ENCODE results near the gene TTLL4. TPM values are rescaled to one million over a fixed set of nuclear protein-coding genes. Genes with fewer than 3 reads are reported as not detected.
"Not testable (repeated sequence)": the region's sequence is repeated elsewhere in the genome, so short reads cannot be mapped to it uniquely, and the experiment has no call there.

The TTLL4 gene
- total RNA-seq, 5 donors from 2014 or later (not counting 1 experiment from before 2014, with no cell fraction given): 16.9 to 29.6 (median 24.4) TPM

GRCh38 chr2:218754781-218755180, 44.1 kb downstream of the TTLL4 start:
- Mint-ChIP-seq H3K27me3 (no peaks in the 10 kb centered on the region), H3K4me1 (no peaks in the 10 kb centered on the region), H3K4me3 (no peak overlapping the region), H3K9me3 (no peaks in the 10 kb centered on the region), H3K36me3 (peaks cover 70% of the 10 kb centered on the region), H3K27ac (no peak overlapping the region)
- ChIA-PET POLR2A (no interaction called here), CTCF (no interaction called here)
- DNase-seq (no peak), ATAC-seq (replicated peaks in 1 of 4) (no peak)
- H3K9me3 ChIP-seq: no peaks in the 10 kb centered on the region
- no peak overlapping the region for H3K4me3 ChIP-seq (ENCODE audit: control insufficient read depth in 1 of 2, extremely low read depth in 1 of 2, low read length in 1 of 2)
- H3K27me3 ChIP-seq (replicated peaks in 1 of 2; ENCODE audit: control insufficient read depth in 2 of 2, extremely low read depth in 1 of 2, insufficient read depth in 2 of 2, low read length in 1 of 2): no peaks in the 10 kb centered on the region
- H3K27ac ChIP-seq (ENCODE audit: low read length): no peak overlapping the region
- peaks cover 6 to 54% of the 10 kb centered on the region in 2 donors for H3K36me3 ChIP-seq (ENCODE audit: control insufficient read depth in 2 of 2, extremely low read depth in 1 of 2, insufficient read depth in 1 of 2, low read length in 1 of 2)
- WGBS (ENCODE audit: insufficient coverage): no CpG with 5 or more reads among the region's 7 CpGs
- no peaks in the 10 kb centered on the region for H3K4me1 ChIP-seq (ENCODE audit: control insufficient read depth in 1 of 2, extremely low read depth in 1 of 2, insufficient read depth in 2 of 2, low read length in 2 of 2)

DNA sequence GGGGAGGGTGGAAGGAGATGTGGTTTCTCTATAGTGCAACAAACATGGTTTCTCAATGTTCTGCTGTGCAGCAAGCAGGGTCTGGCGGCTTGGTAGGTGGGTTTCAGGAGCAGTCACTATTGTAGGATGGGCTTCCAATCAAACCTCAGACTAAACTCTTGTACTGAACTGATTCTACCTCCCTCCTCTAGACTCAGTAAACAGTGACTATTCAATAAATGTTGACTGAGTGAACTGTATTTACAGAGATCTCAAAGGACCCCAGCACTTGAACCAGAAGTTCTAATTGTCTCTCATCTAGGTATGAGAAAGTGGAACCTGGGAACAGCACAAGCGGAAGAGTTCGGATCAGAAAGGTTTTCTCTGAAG, 44.5 kb downstream of the TTLL4 start:
- H3K4me1 ChIP-seq (ENCODE audit: control insufficient read depth in 1 of 2, extremely low read depth in 1 of 2, insufficient read depth in 2 of 2, low read length in 2 of 2): no peaks in the 10 kb centered on the region
- H3K27me3 Mint-ChIP-seq: no peaks in the 10 kb centered on the region
- no peaks in the 10 kb centered on the region for H3K4me1 Mint-ChIP-seq
- H3K27ac ChIP-seq (ENCODE audit: low read length): no peak overlapping the region
- no peak overlapping the region for H3K4me3 Mint-ChIP-seq
- no peaks in the 10 kb centered on the region for H3K9me3 ChIP-seq
- ATAC-seq (replicated peaks in 1 of 4) (no peak), DNase-seq (no peak)
- peaks cover 66% of the 10 kb centered on the region for H3K36me3 Mint-ChIP-seq
- H3K4me3 ChIP-seq (ENCODE audit: control insufficient read depth in 1 of 2, extremely low read depth in 1 of 2, low read length in 1 of 2): no peak overlapping the region
- ChIA-PET POLR2A (no interaction called here), CTCF (no interaction called here)
- WGBS (ENCODE audit: insufficient coverage): no CpG with 5 or more reads among the region's 3 CpGs
- no peaks in the 10 kb centered on the region for H3K9me3 Mint-ChIP-seq
- no peaks in the 10 kb centered on the region for H3K27me3 ChIP-seq (replicated peaks in 1 of 2; ENCODE audit: control insufficient read depth in 2 of 2, extremely low read depth in 1 of 2, insufficient read depth in 2 of 2, low read length in 1 of 2)
- peaks cover 2 to 50% of the 10 kb centered on the region in 2 donors for H3K36me3 ChIP-seq (ENCODE audit: control insufficient read depth in 2 of 2, extremely low read depth in 1 of 2, insufficient read depth in 1 of 2, low read length in 1 of 2)
- H3K27ac Mint-ChIP-seq: no peak overlapping the region

DNA sequence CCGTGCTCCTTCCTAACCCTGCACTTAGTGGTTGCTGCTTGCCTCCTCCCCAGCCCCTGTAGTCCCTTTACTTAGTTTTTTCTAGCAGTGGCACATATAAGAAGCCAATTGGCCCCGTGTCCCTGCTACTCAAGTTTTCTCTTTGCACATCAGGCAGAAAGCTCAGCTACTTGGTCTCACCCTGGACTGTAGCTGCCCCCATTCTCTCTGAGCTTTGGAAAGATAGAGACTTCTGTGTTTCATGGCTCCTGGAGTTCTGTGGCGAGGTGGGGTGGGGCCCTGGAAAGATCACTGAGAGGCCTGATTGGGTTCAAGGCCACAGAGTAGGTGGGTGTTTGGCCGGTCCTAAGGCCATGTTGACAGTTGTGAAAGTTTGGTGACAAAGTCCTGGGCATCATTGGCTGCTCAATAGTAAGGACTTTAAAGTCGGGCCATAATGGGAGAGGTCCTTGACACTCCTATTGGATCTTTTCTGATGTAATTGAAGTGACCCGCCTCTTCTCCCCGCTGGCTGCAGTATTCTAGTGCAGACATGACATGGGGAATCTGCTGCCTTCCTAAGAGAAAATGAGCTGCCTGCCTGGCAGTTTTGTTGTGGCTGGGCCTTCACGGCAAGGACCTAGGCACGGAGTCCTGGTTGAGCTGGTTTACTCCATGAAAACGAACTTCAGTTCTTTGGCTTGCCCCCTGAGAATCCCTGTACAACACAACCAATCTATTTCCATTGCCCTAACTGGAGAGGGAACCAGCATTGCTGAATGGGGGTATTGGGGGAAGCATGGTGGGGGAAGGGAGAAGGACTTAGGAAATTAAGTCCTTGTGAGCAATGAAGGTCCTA, 45.2 kb downstream of the TTLL4 start:
- no peak overlapping the region for H3K27ac Mint-ChIP-seq
- POLR2A ChIA-PET: no interaction called here
- ATAC-seq (replicated peaks in 1 of 4): no peak
- no peaks in the 10 kb centered on the region for H3K27me3 Mint-ChIP-seq
- H3K9me3 ChIP-seq: no peaks in the 10 kb centered on the region
- no peak for DNase-seq
- no peaks in the 10 kb centered on the region for H3K4me1 ChIP-seq (ENCODE audit: control insufficient read depth in 1 of 2, extremely low read depth in 1 of 2, insufficient read depth in 2 of 2, low read length in 2 of 2)
- H3K9me3 Mint-ChIP-seq: no peaks in the 10 kb centered on the region
- no peak overlapping the region for H3K4me3 Mint-ChIP-seq
- H3K4me1 Mint-ChIP-seq: no peaks in the 10 kb centered on the region
- H3K4me3 ChIP-seq (ENCODE audit: control insufficient read depth in 1 of 2, extremely low read depth in 1 of 2, low read length in 1 of 2): no peak overlapping the region
- 96% methylated on average over 7 of the region's 10 CpGs for WGBS (ENCODE audit: insufficient coverage)
- H3K27me3 ChIP-seq (replicated peaks in 1 of 2; ENCODE audit: control insufficient read depth in 2 of 2, extremely low read depth in 1 of 2, insufficient read depth in 2 of 2, low read length in 1 of 2): no peaks in the 10 kb centered on the region
- H3K27ac ChIP-seq (ENCODE audit: low read length): no peak overlapping the region
- peaks cover 2 to 44% of the 10 kb centered on the region in 2 donors for H3K36me3 ChIP-seq (ENCODE audit: control insufficient read depth in 2 of 2, extremely low read depth in 1 of 2, insufficient read depth in 1 of 2, low read length in 1 of 2)
- CTCF ChIA-PET: no interaction called here
- H3K36me3 Mint-ChIP-seq: peaks cover 59% of the 10 kb centered on the region

- H3K9me3 Mint-ChIP-seq: no peaks in the 10 kb centered on the region
- Histone ChIP-seq H3K4me3 (ENCODE audit: control insufficient read depth in 1 of 2, extremely low read depth in 1 of 2, low read length in 1 of 2) (no peak overlapping the region), H3K9me3 (no peaks in the 10 kb centered on the region), H3K27ac (ENCODE audit: low read length) (no peak overlapping the region), H3K36me3 (ENCODE audit: control insufficient read depth in 2 of 2, extremely low read depth in 1 of 2, insufficient read depth in 1 of 2, low read length in 1 of 2) (peaks cover 2 to 35% of the 10 kb centered on the region in 2 donors), H3K4me1 (ENCODE audit: control insufficient read depth in 1 of 2, extremely low read depth in 1 of 2, insufficient read depth in 2 of 2, low read length in 2 of 2) (no peaks in the 10 kb centered on the region), H3K27me3 (replicated peaks in 1 of 2; ENCODE audit: control insufficient read depth in 2 of 2, extremely low read depth in 1 of 2, insufficient read depth in 2 of 2, low read length in 1 of 2) (no peaks in the 10 kb centered on the region)
- DNase-seq (no peak), ATAC-seq (replicated peaks in 1 of 4) (no peak)
- 94% methylated on average over 2 of the region's 6 CpGs for WGBS (ENCODE audit: insufficient coverage)
- H3K4me1 Mint-ChIP-seq: no peaks in the 10 kb centered on the region
- peaks cover 51% of the 10 kb centered on the region for H3K36me3 Mint-ChIP-seq
- H3K27me3 Mint-ChIP-seq: no peaks in the 10 kb centered on the region
- H3K27ac Mint-ChIP-seq: no peak overlapping the region
- CTCF ChIA-PET: no interaction called here
- no peak overlapping the region for H3K4me3 Mint-ChIP-seq
- POLR2A ChIA-PET: no interaction called here
Observed at GRCh38 chr2:218756599-218757377, 46.2 kb downstream of the TTLL4 start.

GRCh38 chr2:218761795-218762194, 51.2 kb downstream of the TTLL4 start:
- Histone ChIP-seq H3K27ac (ENCODE audit: low read length) (no peak overlapping the region), H3K27me3 (replicated peaks in 1 of 2; ENCODE audit: control insufficient read depth in 2 of 2, extremely low read depth in 1 of 2, insufficient read depth in 2 of 2, low read length in 1 of 2) (no peaks in the 10 kb centered on the region), H3K9me3 (no peaks in the 10 kb centered on the region), H3K4me1 (ENCODE audit: control insufficient read depth in 1 of 2, extremely low read depth in 1 of 2, insufficient read depth in 2 of 2, low read length in 2 of 2) (no peaks in the 10 kb centered on the region), H3K36me3 (ENCODE audit: control insufficient read depth in 2 of 2, extremely low read depth in 1 of 2, insufficient read depth in 1 of 2, low read length in 1 of 2) (no peaks in the 10 kb centered on the region), H3K4me3 (ENCODE audit: control insufficient read depth in 1 of 2, extremely low read depth in 1 of 2, low read length in 1 of 2) (no peak overlapping the region)
- ATAC-seq (replicated peaks in 1 of 4) (no peak), DNase-seq (no peak)
- Mint-ChIP-seq H3K27ac (no peak overlapping the region), H3K36me3 (peaks cover 3% of the 10 kb centered on the region), H3K4me3 (no peak overlapping the region), H3K27me3 (no peaks in the 10 kb centered on the region), H3K9me3 (no peaks in the 10 kb centered on the region), H3K4me1 (no peaks in the 10 kb centered on the region)
- 83% methylated on average over 1 of the region's 2 CpGs for WGBS (ENCODE audit: insufficient coverage)
- CTCF ChIA-PET: no interaction called here
- POLR2A ChIA-PET: no interaction called here

DNA sequence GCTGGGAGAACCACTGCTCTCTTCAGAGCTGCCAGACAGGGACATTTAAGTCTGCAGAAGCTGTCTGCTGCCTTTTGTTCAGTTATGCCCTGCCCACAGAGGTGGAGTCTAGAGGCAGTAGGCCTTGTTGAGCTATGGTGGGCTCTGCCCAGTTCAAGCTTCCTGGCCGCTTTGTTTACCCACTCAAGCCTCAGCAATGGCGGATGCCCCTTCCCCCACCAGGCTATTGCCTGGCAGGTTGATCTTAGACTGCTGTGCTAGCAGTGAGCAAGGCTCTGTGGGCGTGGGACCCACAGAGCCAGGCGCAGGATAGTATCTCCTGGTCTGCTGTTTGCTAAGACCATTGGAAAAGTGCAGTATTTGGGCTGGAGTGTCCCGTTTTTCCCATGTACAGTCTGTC, 62.1 kb downstream of the TTLL4 start:
- H3K4me3 ChIP-seq (ENCODE audit: control insufficient read depth in 1 of 2, extremely low read depth in 1 of 2, low read length in 1 of 2); H3K4me1 Mint-ChIP-seq; H3K4me1 ChIP-seq (ENCODE audit: control insufficient read depth in 1 of 2, extremely low read depth in 1 of 2, insufficient read depth in 2 of 2, low read length in 2 of 2); CTCF ChIA-PET; H3K27me3 ChIP-seq (replicated peaks in 1 of 2; ENCODE audit: control insufficient read depth in 2 of 2, extremely low read depth in 1 of 2, insufficient read depth in 2 of 2, low read length in 1 of 2); H3K27ac Mint-ChIP-seq; ATAC-seq (replicated peaks in 1 of 4); H3K27ac ChIP-seq (ENCODE audit: low read length); H3K9me3 ChIP-seq; H3K36me3 ChIP-seq (ENCODE audit: control insufficient read depth in 2 of 2, extremely low read depth in 1 of 2, insufficient read depth in 1 of 2, low read length in 1 of 2); DNase-seq; H3K4me3 Mint-ChIP-seq; POLR2A ChIA-PET; H3K27me3 Mint-ChIP-seq: not testable (repeated sequence)
- peaks cover 55% of the 10 kb centered on the region for H3K36me3 Mint-ChIP-seq
- H3K9me3 Mint-ChIP-seq: peaks cover 8 to 11% (median 10%) of the 10 kb centered on the region in 3 donors
- WGBS (ENCODE audit: insufficient coverage): 57% methylated on average over 2 of the region's 5 CpGs
